Keratinocyte (primary cell): Measurements from ENCODE around the gene HSDL1.

Source experiments
- EZH2 ChIP-seq: IDR thresholded peaks from one replicate; pipeline ENCODE4 v1.6.1; 2012; ENCODE audit warnings: inconsistent platforms, mild to moderate bottlenecking, low read length, moderate library complexity
- TF ChIP-seq, protein P1 (sequence below), 3 experiments: IDR thresholded peaks in 1 of 3; conservative IDR thresholded peaks in 1 of 3; optimal IDR thresholded peaks in 1 of 3; 2 replicates in 2 of 3; 3 replicates in 1 of 3; pipeline versions ENCODE3 to v1.5.1; 2011; ENCODE audit warnings: low read length in 3 of 3, mild to moderate bottlenecking in 3 of 3, moderate library complexity in 2 of 3, control low read depth in 1 of 3, inconsistent platforms in 1 of 3; ENCODE audit not compliant: insufficient read depth in 2 of 3; ENCODE audit errors: extremely low read depth in 1 of 3

- TF ChIP-seq, protein P1, sequence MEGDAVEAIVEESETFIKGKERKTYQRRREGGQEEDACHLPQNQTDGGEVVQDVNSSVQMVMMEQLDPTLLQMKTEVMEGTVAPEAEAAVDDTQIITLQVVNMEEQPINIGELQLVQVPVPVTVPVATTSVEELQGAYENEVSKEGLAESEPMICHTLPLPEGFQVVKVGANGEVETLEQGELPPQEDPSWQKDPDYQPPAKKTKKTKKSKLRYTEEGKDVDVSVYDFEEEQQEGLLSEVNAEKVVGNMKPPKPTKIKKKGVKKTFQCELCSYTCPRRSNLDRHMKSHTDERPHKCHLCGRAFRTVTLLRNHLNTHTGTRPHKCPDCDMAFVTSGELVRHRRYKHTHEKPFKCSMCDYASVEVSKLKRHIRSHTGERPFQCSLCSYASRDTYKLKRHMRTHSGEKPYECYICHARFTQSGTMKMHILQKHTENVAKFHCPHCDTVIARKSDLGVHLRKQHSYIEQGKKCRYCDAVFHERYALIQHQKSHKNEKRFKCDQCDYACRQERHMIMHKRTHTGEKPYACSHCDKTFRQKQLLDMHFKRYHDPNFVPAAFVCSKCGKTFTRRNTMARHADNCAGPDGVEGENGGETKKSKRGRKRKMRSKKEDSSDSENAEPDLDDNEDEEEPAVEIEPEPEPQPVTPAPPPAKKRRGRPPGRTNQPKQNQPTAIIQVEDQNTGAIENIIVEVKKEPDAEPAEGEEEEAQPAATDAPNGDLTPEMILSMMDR (optimal IDR thresholded peaks at IDR 0.05 in 1 of 3, IDR thresholded peaks at IDR 0.05 in 1 of 3, conservative IDR thresholded peaks at IDR 0.05 in 1 of 3; ENCODE audit: extremely low read depth in 1 of 3, insufficient read depth in 2 of 3, low read length in 3 of 3) = peak; percentile 5 to 44 (median 20)
- no peak for TF ChIP-seq EZH2
Measured at GRCh38 chr16:84144209-84144858, 643 bp downstream of the HSDL1 start.
